Measurements from ENCODE around the gene DENND1A.
"Not testable (repeated sequence)": the region's sequence is repeated elsewhere in the genome, so short reads cannot be mapped to it uniquely, and the experiment has no call there.

DENND1A gene

GRCh38 chr9:123334639-123335038 lies 595.3 kb downstream of the DENND1A start:
- Histone ChIP-seq H3K36me3 (ENCODE audit: low read length) (no peaks in the 10 kb centered on the region), H4K20me1 (ENCODE audit: low read depth, low read length) (no peaks in the 10 kb centered on the region), H3K9ac (ENCODE audit: low read length) (no peak overlapping the region), H3F3A (ENCODE audit: insufficient read depth) (peaks cover 35% of the 10 kb centered on the region), H3K4me2 (ENCODE audit: low read depth, low read length, poor library complexity, severe bottlenecking) (no peak overlapping the region), H3K9me3 (ENCODE audit: insufficient read depth, low read length) (no peaks in the 10 kb centered on the region), H3K9me2 (replicated peaks; ENCODE audit: insufficient read depth, low read length) (no peaks in the 10 kb centered on the region), H3K4me3 (ENCODE audit: insufficient read depth, low read length, poor library complexity, severe bottlenecking) (no peak overlapping the region), H2AFZ (ENCODE audit: low read depth, low read length, severe bottlenecking) (no peak overlapping the region), H3K27ac (ENCODE audit: low read depth, low read length) (no peak overlapping the region), H3K27me3 (ENCODE audit: low read length) (no peaks in the 10 kb centered on the region), H3K79me2 (ENCODE audit: insufficient read depth, low read length) (no peaks in the 10 kb centered on the region)
- TF ChIP-seq EZH2phosphoT487 (conservative IDR thresholded peaks at IDR 0.05; ENCODE audit: low read length) = no peak
- TF ChIP-seq CTCF (IDR thresholded peaks at IDR 0.05; ENCODE audit: insufficient read depth, low read length, poor library complexity, severe bottlenecking) = no peak

DNA sequence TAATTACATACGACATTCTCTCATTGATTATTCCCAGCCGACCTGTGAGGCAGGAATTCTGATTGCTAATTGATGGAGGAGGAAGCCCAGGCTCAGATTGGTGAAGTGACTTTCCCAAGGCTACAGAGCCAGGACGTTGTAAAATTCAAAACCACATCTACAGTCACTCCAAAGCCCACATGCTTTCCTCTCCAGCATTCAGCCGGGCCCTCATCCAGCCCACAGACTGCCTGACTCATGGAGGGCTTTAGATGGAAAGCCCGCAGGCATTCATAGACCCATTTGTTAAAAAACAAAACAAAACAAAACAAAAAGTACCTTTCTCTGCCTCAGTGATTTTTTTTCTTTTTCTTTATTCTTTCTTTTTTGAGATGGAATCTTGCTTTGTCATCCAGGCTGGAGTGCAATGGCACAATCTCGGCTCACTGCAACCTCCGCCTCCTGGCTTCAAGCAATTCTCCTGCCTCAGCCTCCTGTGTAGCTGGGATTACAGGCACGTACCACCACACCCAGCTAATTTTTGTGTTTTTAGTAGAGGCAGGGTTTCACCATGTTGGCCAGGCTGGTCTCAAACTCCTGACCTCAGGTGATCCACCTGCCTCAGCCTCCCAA lies 596.8 kb downstream of the DENND1A start:
- not testable (repeated sequence) for H3K36me3 ChIP-seq (ENCODE audit: low read length); H3K9me3 ChIP-seq (ENCODE audit: insufficient read depth, low read length); H3K27me3 ChIP-seq (ENCODE audit: low read length); H2AFZ ChIP-seq (ENCODE audit: low read depth, low read length, severe bottlenecking); H3K27ac ChIP-seq (ENCODE audit: low read depth, low read length); H3K9me2 ChIP-seq (replicated peaks; ENCODE audit: insufficient read depth, low read length); H3K9ac ChIP-seq (ENCODE audit: low read length); H3K4me2 ChIP-seq (ENCODE audit: low read depth, low read length, poor library complexity, severe bottlenecking); H3K79me2 ChIP-seq (ENCODE audit: insufficient read depth, low read length); H4K20me1 ChIP-seq (ENCODE audit: low read depth, low read length); H3K4me3 ChIP-seq (ENCODE audit: insufficient read depth, low read length, poor library complexity, severe bottlenecking)
- peaks cover 21% of the 10 kb centered on the region for H3F3A ChIP-seq (ENCODE audit: insufficient read depth)

GRCh38 chr9:123331346-123332060 lies 598.4 kb downstream of the DENND1A start:
- Histone ChIP-seq H3K27ac (ENCODE audit: low read depth, low read length) (no peak overlapping the region), H3K4me3 (ENCODE audit: insufficient read depth, low read length, poor library complexity, severe bottlenecking) (no peak overlapping the region), H3K9ac (ENCODE audit: low read length) (no peak overlapping the region)

More at GRCh38 chr9:123331346-123332060, 598.4 kb downstream of the DENND1A start:
- no peaks in the 10 kb centered on the region for H3K9me3 ChIP-seq (ENCODE audit: insufficient read depth, low read length)
- H3K79me2 ChIP-seq (ENCODE audit: insufficient read depth, low read length) = no peaks in the 10 kb centered on the region
- H4K20me1 ChIP-seq (ENCODE audit: low read depth, low read length) = no peaks in the 10 kb centered on the region
- TF ChIP-seq EZH2phosphoT487 (conservative IDR thresholded peaks at IDR 0.05; ENCODE audit: low read length) (no peak), CTCF (IDR thresholded peaks at IDR 0.05; ENCODE audit: insufficient read depth, low read length, poor library complexity, severe bottlenecking) (no peak)
- no peaks in the 10 kb centered on the region for H3K9me2 ChIP-seq (replicated peaks; ENCODE audit: insufficient read depth, low read length)
- H3K27me3 ChIP-seq (ENCODE audit: low read length) = no peaks in the 10 kb centered on the region
- no peak overlapping the region for H3K4me2 ChIP-seq (ENCODE audit: low read depth, low read length, poor library complexity, severe bottlenecking)
- no peak overlapping the region for H2AFZ ChIP-seq (ENCODE audit: low read depth, low read length, severe bottlenecking)
- H3F3A ChIP-seq (ENCODE audit: insufficient read depth) = peaks cover 12% of the 10 kb centered on the region
- no peaks in the 10 kb centered on the region for H3K36me3 ChIP-seq (ENCODE audit: low read length)

All from SU-DHL-6 (cell line).